A673 (cell line): ENCODE measurements around the gene GPSM1.
"Not testable (repeated sequence)": the region's sequence is repeated elsewhere in the genome, so short reads cannot be mapped to it uniquely, and the experiment has no call there.

ENCODE experiments used
- CTCF ChIP-seq: fragments of 300-800, 200-600 bp; sonication (generic); conservative IDR thresholded peaks from 2 replicates; pipeline ENCODE4 v1.5.1; 2017; ENCODE audit warnings: low read depth, mild to moderate bottlenecking, antibody characterized with exemption, low read length, moderate library complexity, mixed read lengths
- EZH2 ChIP-seq: fragments of 200-600 bp; sonication (generic); IDR thresholded peaks from 2 replicates; pipeline ENCODE4 v1.6.1; 2017; ENCODE audit warnings: borderline replicate concordance, low read depth, mild to moderate bottlenecking, mixed read lengths, antibody characterized with exemption, low read length; ENCODE audit not compliant: poor library complexity, severe bottlenecking

DNA sequence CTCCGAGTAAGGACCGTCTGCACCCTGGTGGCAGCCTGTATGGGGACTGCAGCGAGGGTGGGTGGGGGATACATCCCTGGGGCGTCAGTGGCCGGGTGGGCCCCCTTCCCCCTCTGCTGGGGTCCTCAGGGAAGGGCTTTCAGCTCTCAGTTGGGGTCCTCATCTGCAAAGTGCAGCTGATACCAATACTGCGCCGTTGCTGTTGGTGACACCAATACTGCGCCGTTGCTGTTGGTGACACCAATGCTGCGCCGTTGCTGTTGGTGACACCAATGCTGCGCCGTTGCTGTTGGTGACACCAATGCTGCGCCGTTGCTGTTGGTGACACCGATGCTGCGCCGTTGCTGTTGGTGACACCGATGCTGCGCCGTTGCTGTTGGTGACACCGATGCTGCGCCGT lies 24.5 kb downstream of the GPSM1 start:
- TF ChIP-seq CTCF, EZH2: not testable (repeated sequence)
